HG03025 (cell line): ENCODE data around the gene UBC.
A peak's percentile ranks its signal among the peaks of the same experiment; 100 is the strongest.

ENCODE experiments used
- ATAC-seq: cut with Tn5 transposase; IDR thresholded peaks from one replicate; pipeline ENCODE4 v1.9.1; 2021; ENCODE audit warnings: mild to moderate bottlenecking, moderate library complexity; ENCODE audit not compliant: unreplicated experiment, low FRiP score

Gene UBC

DNA sequence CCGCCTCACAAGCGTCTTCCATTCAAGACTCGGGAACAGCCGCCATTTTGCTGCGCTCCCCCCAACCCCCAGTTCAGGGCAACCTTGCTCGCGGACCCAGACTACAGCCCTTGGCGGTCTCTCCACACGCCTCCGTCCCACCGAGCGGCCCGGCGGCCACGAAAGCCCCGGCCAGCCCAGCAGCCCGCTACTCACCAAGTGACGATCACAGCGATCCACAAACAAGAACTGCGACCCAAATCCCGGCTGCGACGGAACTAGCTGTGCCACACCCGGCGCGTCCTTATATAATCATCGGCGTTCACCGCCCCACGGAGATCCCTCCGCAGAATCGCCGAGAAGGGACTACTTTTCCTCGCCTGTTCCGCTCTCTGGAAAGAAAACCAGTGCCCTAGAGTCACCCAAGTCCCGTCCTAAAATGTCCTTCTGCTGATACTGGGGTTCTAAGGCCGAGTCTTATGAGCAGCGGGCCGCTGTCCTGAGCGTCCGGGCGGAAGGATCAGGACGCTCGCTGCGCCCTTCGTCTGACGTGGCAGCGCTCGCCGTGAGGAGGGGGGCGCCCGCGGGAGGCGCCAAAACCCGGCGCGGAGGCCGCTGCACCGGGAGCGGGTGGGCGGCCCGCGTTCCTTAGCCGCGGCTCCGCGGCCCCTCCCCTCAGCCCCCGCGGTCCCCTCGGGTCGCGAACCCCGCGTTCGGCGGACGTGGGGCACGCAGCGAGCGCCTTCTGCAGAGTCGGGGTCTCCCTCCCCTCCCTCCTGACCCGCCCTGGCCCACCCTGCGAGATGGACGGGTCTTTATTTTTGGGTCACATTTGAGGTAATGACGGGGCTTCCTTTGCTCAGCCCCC, at the start of gene UBC:
Gene UBC (minus strand): TSS at position 259 of the 847 bp plus-strand sequence. CDS start 879 bp downstream, outside the sequence.
- ATAC-seq = peak; percentile 30

DNA sequence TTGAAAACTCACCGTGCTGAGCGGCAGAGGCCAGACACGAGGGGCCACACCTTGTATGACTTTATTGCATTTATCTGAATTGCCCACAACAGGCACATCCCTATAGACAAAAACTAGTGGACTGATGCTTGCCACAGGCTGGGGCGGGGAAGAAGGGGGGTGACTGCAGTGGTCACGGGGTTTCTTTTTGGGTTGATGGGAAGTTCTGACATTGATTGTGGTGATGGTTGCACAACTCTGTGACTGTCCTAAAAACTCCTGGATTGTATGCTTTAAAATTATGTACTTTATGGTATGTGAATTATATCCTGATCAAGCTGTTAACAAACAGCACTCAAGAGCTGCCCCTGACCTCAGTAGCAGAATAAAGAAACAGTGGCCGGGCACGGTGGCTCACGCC, 48.8 kb upstream of the UBC start:
- no peak for ATAC-seq

- ATAC-seq = no peak
These were observed 46.6 kb upstream of the UBC start for GRCh38 chr12:124961055-124961454.

GRCh38 chr12:124956571-124956970, 42.1 kb upstream of the UBC start:
- ATAC-seq = no peak

DNA sequence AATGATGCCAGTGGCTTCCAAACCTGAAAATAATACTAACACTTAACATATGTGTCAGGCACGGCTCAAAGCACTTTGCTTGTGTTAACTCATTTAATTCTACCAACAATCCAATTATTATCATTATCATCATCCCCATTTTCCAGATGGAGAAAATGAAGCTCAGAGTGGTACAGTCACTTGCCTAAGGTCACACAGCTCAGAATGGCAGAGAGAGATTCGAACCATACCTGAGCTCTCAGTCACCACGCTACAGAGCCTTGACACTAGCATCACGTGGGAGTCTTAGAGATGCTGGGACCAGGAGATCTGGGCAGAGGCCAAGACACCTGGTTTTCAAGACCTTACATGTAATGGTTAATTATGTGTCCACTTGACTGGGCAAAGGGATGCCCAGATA, 40.3 kb upstream of the UBC start:
- no peak for ATAC-seq

DNA sequence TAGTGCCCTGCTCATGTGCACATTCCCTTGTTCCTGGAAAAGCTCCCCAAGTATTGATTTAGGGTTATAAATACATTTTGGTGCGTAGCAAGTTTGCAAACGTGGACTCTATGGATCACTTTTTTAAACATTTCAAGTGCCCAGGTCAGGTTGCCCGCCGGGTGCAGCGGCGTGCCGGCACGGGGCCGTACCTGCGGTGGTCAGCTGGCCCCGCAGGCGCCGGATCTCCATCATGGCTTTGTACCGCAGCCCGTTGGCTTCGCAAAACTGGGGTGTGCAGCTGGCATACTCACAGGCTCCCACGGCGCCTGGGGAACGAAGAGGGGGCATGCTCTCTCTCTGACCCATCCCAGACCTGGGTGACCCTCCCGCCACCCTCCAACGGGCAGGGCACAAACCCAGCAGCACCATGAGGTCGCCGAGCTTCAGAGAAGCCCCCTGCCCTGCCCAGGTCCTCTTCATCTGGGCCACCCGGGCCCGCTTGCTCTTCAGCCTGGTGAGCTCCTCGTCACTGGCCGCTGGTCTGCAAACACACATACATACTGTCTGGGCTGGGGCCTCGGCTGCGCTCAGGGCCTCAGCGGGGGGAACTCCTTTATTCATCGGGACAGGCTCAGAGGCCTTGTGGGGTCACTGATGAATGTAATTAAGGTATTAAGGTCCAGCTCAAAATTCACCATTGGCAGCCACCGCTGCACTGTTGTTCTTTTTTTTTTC, 39.4 kb upstream of the UBC start:
- no peak for ATAC-seq

- ATAC-seq = no peak
These were observed 38.4 kb upstream of the UBC start for GRCh38 chr12:124952801-124953200.

- ATAC-seq = no peak
These were observed 37.8 kb upstream of the UBC start for GRCh38 chr12:124952295-124952694.

- ATAC-seq = no peak
These were observed 35.6 kb upstream of the UBC start for GRCh38 chr12:124949779-124950728.

GRCh38 chr12:124949066-124949465, 34.6 kb upstream of the UBC start:
- no peak for ATAC-seq

DNA sequence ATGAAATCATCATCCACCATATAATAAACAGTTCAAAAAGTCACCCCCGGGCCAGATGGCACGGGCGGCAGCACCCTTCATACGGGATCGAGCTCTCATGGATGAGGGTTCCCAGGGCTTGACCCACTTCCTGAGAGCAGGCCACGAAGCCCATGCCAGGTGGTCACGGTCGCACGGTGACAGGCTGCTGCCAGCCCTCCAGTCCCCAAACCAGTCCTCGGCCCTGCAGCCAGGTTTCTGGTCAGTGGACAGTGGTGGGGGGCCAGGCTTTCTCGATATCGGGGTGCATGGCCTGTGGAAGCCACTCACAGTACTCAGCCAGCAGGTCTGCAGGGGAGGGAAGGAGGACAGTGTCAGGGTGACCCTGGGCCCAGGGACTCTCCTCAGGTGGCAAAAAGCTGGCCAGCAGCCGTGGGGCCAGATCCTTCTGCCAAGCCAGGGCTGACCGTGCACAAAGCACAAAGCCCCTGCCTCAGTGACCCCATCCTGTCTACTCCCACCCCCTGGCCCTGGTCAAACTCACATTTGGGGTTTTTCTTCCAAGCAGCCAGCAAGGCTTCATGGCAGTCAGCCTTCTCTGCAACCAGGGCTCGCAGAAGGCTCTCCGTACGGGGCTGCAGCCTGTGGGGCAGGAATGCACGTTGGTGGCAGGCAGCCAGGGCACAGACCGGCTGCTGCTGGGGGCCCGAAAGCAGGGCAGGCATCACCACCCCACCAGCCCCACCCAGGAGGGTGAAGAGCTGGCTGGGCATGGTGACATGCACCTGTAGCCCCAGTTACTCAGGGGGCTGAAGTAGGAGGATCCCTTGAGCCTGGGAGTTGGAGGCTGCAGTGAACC, 33.3 kb upstream of the UBC start:
- no peak for ATAC-seq

- no peak for ATAC-seq
These were observed 32.6 kb upstream of the UBC start for GRCh38 chr12:124947013-124947412.

DNA sequence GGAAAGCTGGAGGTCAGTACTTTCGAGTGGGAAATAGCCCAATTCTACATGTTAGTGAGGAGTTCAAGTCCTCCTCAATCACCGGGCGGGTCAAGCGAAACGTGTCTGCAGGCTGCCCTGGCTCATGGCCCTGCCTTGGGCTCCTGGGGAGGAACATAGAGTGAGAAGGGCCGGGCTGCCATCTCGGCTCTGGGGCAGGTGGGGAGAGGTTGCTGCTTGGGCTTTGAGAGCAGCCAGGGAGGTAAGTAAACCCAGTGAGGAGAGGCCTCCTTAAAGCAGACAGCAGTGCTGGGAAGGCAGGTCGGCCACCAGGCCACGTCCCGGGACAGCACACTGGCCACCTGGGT, 32.0 kb upstream of the UBC start:
- no peak for ATAC-seq

GRCh38 chr12:124941170-124941527, 26.7 kb upstream of the UBC start:
- no peak for ATAC-seq

DNA sequence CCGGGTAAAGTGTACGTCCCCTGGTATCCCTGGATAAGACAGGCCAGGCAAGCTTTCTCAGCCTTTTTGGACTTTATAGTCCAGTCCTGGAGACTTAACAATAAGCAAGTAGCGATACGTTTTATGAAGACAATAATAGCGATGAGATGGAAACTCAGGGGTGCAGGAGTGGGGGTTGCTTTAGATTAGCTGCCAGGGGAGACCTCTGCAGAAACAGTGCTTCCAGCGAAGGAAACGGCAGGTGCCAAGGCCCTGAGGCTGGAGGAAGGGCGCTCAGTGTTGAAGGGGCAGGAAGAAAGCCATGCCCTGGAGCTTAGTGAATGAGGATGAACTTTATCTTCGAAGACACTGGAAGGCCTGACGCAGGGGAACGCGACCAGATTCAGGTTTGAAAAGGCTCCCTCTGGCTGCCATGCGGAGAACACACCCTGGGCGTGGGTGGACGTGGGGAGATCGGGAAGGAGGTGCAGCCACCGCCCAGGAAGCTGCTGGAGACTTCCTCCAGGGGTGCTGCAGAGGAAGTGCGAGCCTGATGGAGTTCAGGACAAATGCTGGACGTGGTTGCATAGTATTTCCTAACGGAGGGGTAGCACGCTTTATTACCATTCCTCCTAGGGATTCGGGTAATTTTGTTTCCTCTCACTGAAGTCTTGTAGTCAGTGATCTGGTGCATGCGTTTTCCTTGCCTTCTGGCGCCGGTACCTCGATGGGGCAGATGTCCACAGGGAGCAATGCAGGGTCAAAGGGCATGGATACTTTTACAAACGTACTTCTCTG, 26.1 kb upstream of the UBC start:
- peak; percentile 45 for ATAC-seq

- ATAC-seq = peak; percentile 6
These were observed 25.6 kb upstream of the UBC start for GRCh38 chr12:124940143-124940392.

GRCh38 chr12:124939421-124940142, 25.1 kb upstream of the UBC start:
- peak; percentile 50 for ATAC-seq

GRCh38 chr12:124939079-124939420, 24.6 kb upstream of the UBC start:
- peak; percentile 19 for ATAC-seq

- ATAC-seq = no peak
These were observed 24.1 kb upstream of the UBC start for GRCh38 chr12:124938587-124938986.
